NCI-H446 treated with DMSO at 0.1 percent for 48 hours (cell line): Measurements from ENCODE around the gene CPO.

ENCODE experiments used
- DNase-seq: peaks from one replicate; lab custom pipeline; 2025; lab: John Stamatoyannopoulos, UW

Gene CPO

GRCh38 chr2:207015901-207016300, 76.6 kb downstream of the CPO start:
- DNase-seq = no peak
